Activated T-cell treated with anti-CD3 and anti-CD28 coated beads, Interleukin-2, amount 50 U/mL, for 72 hours (primary cell): ENCODE measurements around the gene FAM13A. TPM values are rescaled to one million over a fixed set of nuclear protein-coding genes. Genes with fewer than 3 reads are reported as not detected.

Source experiments
- ATAC-seq, 2 donors: fragments of 150-1000 bp; cut with Tn5 transposase; replicated peaks in 1 of 2; 2 replicates each; pipeline ENCODE4 v1.10.0; 2021; ENCODE audit warnings: moderate library complexity in 2 of 2, mild to moderate bottlenecking in 1 of 2
- DNase-seq, 2 donors: peaks; one replicate each; pipeline ENCODE4 v3.0.0; 2021 to 2022; ENCODE audit warnings: mixed read lengths in 1 of 2
- H3K27ac Mint-ChIP-seq: one replicate; pipeline ENCODE4 v1.8.0; 2022; ENCODE audit warnings: mild to moderate bottlenecking, moderate library complexity, mixed read lengths
- H3K27me3 Mint-ChIP-seq: one replicate; pipeline ENCODE4 v1.8.0; 2022; ENCODE audit warnings: low read depth, mixed read lengths
- H3K36me3 Mint-ChIP-seq, 2 donors: one replicate each; pipeline ENCODE4 v1.8.0; 2022; ENCODE audit warnings: mixed read lengths in 2 of 2, mild to moderate bottlenecking in 1 of 2; ENCODE audit not compliant: insufficient read depth in 2 of 2
- H3K4me1 Mint-ChIP-seq: one replicate; pipeline ENCODE4 v1.8.0; 2022; ENCODE audit warnings: low read depth, mixed read lengths
- H3K4me3 Mint-ChIP-seq, 2 donors: one replicate each; pipeline ENCODE4 v1.8.0; 2022; ENCODE audit warnings: mild to moderate bottlenecking in 2 of 2, mixed read lengths in 2 of 2, moderate library complexity in 2 of 2
- H3K9me3 Mint-ChIP-seq, 2 donors: one replicate each; pipeline ENCODE4 v1.8.0; 2022; ENCODE audit warnings: mixed read lengths in 2 of 2
- total RNA-seq, 2 donors: library from RNA; stranded (reverse); gene quantifications; one replicate each; pipeline ENCODE4 v1.2.3, GENCODE V29; 2022

The FAM13A gene
- total RNA-seq, 2 donors from 2014 or later: 4.4 to 5.9 TPM

- Mint-ChIP-seq H3K27ac (no peak overlapping the region), H3K9me3 (no peaks in the 10 kb centered on the region), H3K4me1 (no peaks in the 10 kb centered on the region), H3K36me3 (no peaks in the 10 kb centered on the region), H3K27me3 (no peaks in the 10 kb centered on the region), H3K4me3 (no peak overlapping the region)
- ATAC-seq (no peak), DNase-seq (no peak)
Observed at GRCh38 chr4:88753658-88754571, 303.1 kb downstream of the FAM13A start.

- Mint-ChIP-seq H3K9me3 (no peaks in the 10 kb centered on the region), H3K36me3 (no peaks in the 10 kb centered on the region), H3K27ac (no peak overlapping the region), H3K4me1 (no peaks in the 10 kb centered on the region), H3K27me3 (no peaks in the 10 kb centered on the region), H3K4me3 (no peak overlapping the region)
- DNase-seq (no peak), ATAC-seq (no peak)
Observed at GRCh38 chr4:88752754-88753153, 304.2 kb downstream of the FAM13A start.

GRCh38 chr4:88752076-88752463, 304.9 kb downstream of the FAM13A start:
- no peak for ATAC-seq
- no peaks in the 10 kb centered on the region for H3K36me3 Mint-ChIP-seq
- H3K4me1 Mint-ChIP-seq: no peaks in the 10 kb centered on the region
- H3K9me3 Mint-ChIP-seq: no peaks in the 10 kb centered on the region
- no peak for DNase-seq
- H3K27ac Mint-ChIP-seq: no peak overlapping the region
- no peak overlapping the region for H3K4me3 Mint-ChIP-seq
- no peaks in the 10 kb centered on the region for H3K27me3 Mint-ChIP-seq

GRCh38 chr4:88751258-88752075, 305.5 kb downstream of the FAM13A start:
- Mint-ChIP-seq H3K9me3 (no peaks in the 10 kb centered on the region), H3K27ac (no peak overlapping the region), H3K27me3 (no peaks in the 10 kb centered on the region), H3K4me1 (no peaks in the 10 kb centered on the region), H3K4me3 (no peak overlapping the region), H3K36me3 (no peaks in the 10 kb centered on the region)
- ATAC-seq (no peak), DNase-seq (no peak)

- ATAC-seq (no peak), DNase-seq (no peak)
- no peaks in the 10 kb centered on the region for H3K27me3 Mint-ChIP-seq
- no peaks in the 10 kb centered on the region for H3K4me1 Mint-ChIP-seq
- no peaks in the 10 kb centered on the region for H3K36me3 Mint-ChIP-seq
- no peak overlapping the region for H3K27ac Mint-ChIP-seq
- no peak overlapping the region for H3K4me3 Mint-ChIP-seq
- H3K9me3 Mint-ChIP-seq: no peaks in the 10 kb centered on the region
Observed at GRCh38 chr4:88750369-88750768, 306.6 kb downstream of the FAM13A start.

- H3K9me3 Mint-ChIP-seq: no peaks in the 10 kb centered on the region
- H3K27ac Mint-ChIP-seq: no peak overlapping the region
- DNase-seq (no peak), ATAC-seq (no peak)
- no peaks in the 10 kb centered on the region for H3K36me3 Mint-ChIP-seq
- no peaks in the 10 kb centered on the region for H3K27me3 Mint-ChIP-seq
- no peak overlapping the region for H3K4me3 Mint-ChIP-seq
- H3K4me1 Mint-ChIP-seq: no peaks in the 10 kb centered on the region
Observed at GRCh38 chr4:88747351-88747750, 309.6 kb downstream of the FAM13A start.

GRCh38 chr4:88746206-88746605, 310.8 kb downstream of the FAM13A start:
- DNase-seq: no peak
- H3K36me3 Mint-ChIP-seq: no peaks in the 10 kb centered on the region

GRCh38 chr4:88745581-88746163, 311.3 kb downstream of the FAM13A start:
- Mint-ChIP-seq H3K27me3 (no peaks in the 10 kb centered on the region), H3K27ac (no peak overlapping the region), H3K4me3 (no peak overlapping the region), H3K4me1 (no peaks in the 10 kb centered on the region), H3K9me3 (no peaks in the 10 kb centered on the region), H3K36me3 (no peaks in the 10 kb centered on the region)
- no peak for ATAC-seq
- no peak for DNase-seq

More at GRCh38 chr4:88746206-88746605, 310.8 kb downstream of the FAM13A start:
- H3K27me3 Mint-ChIP-seq: no peaks in the 10 kb centered on the region
- H3K27ac Mint-ChIP-seq: no peak overlapping the region
- no peak for ATAC-seq
- no peaks in the 10 kb centered on the region for H3K4me1 Mint-ChIP-seq
- H3K9me3 Mint-ChIP-seq: no peaks in the 10 kb centered on the region
- H3K4me3 Mint-ChIP-seq: no peak overlapping the region

- no peaks in the 10 kb centered on the region for H3K9me3 Mint-ChIP-seq
- no peak for ATAC-seq
- H3K4me1 Mint-ChIP-seq: no peaks in the 10 kb centered on the region
- H3K4me3 Mint-ChIP-seq: no peak overlapping the region
- H3K27ac Mint-ChIP-seq: no peak overlapping the region
- DNase-seq: no peak
- no peaks in the 10 kb centered on the region for H3K27me3 Mint-ChIP-seq
- no peaks in the 10 kb centered on the region for H3K36me3 Mint-ChIP-seq
Observed at GRCh38 chr4:88745175-88745574, 311.8 kb downstream of the FAM13A start.

GRCh38 chr4:88744609-88745008, 312.4 kb downstream of the FAM13A start:
- Mint-ChIP-seq H3K4me3 (no peak overlapping the region), H3K27me3 (no peaks in the 10 kb centered on the region), H3K36me3 (no peaks in the 10 kb centered on the region), H3K27ac (no peak overlapping the region), H3K9me3 (no peaks in the 10 kb centered on the region), H3K4me1 (no peaks in the 10 kb centered on the region)
- ATAC-seq: no peak
- no peak for DNase-seq

GRCh38 chr4:88743696-88744095, 313.3 kb downstream of the FAM13A start:
- Mint-ChIP-seq H3K9me3 (no peaks in the 10 kb centered on the region), H3K36me3 (no peaks in the 10 kb centered on the region), H3K27ac (no peak overlapping the region), H3K27me3 (no peaks in the 10 kb centered on the region), H3K4me1 (no peaks in the 10 kb centered on the region), H3K4me3 (no peak overlapping the region)
- DNase-seq (no peak), ATAC-seq (no peak)

- Mint-ChIP-seq H3K4me3 (no peak overlapping the region), H3K27ac (no peak overlapping the region), H3K27me3 (no peaks in the 10 kb centered on the region), H3K4me1 (peaks cover 9% of the 10 kb centered on the region), H3K36me3 (no peaks in the 10 kb centered on the region), H3K9me3 (no peaks in the 10 kb centered on the region)
- ATAC-seq: no peak
- DNase-seq: no peak
Observed at GRCh38 chr4:88742561-88742960, 314.4 kb downstream of the FAM13A start.

GRCh38 chr4:88738180-88738579, 318.8 kb downstream of the FAM13A start:
- Mint-ChIP-seq H3K27me3 (no peaks in the 10 kb centered on the region), H3K4me1 (peaks cover 18% of the 10 kb centered on the region), H3K27ac (no peak overlapping the region), H3K4me3 (no peak overlapping the region), H3K36me3 (no peaks in the 10 kb centered on the region), H3K9me3 (no peaks in the 10 kb centered on the region)
- DNase-seq (no peak), ATAC-seq (no peak)
